PC-9 (cell line): ENCODE measurements around the gene FGD5. TPM values are rescaled to one million over a fixed set of nuclear protein-coding genes. Genes with fewer than 3 reads are reported as not detected.

Experiments used
- BruUV-seq: library from RNA; stranded (reverse); fragments of 400-500 nt; replicated peaks from 2 replicates; lab custom pipeline; 2021; lab: Mats Ljungman, UMichigan
- CTCF ChIA-PET: fragments of 300-600 bp; sonication (Branson Sonifier 250); formaldehyde crosslinking; loops from one replicate; lab custom pipeline; 2022; ENCODE audit warnings: antibody characterized with exemption; lab: Charles Lee
- POLR2A ChIA-PET: fragments of 300-600 bp; sonication (Branson Sonifier 250); formaldehyde crosslinking; loops from one replicate; lab custom pipeline; 2022; ENCODE audit warnings: antibody characterized with exemption; ENCODE audit not compliant: unreplicated experiment; lab: Charles Lee
- DNase-seq, 2 experiments: peaks; one replicate each; pipeline versions ENCODE4 v3.0.0 to v3.0.0-alpha.2; 2015 to 2022; ENCODE audit warnings: mixed read lengths in 1 of 2
- H2AFZ ChIP-seq: fragments of 200-600 bp; sonication (generic); 2 replicates; pipeline ENCODE4 v1.8.1; 2017; ENCODE audit warnings: antibody characterized with exemption
- H3F3A ChIP-seq: fragments of 200-600 bp; sonication (generic); 2 replicates; pipeline ENCODE4 v1.8.1; 2017; ENCODE audit warnings: antibody characterized with exemption, mild to moderate bottlenecking, low read depth; ENCODE audit not compliant: insufficient read depth
- H3K27ac ChIP-seq: fragments of 200-600 bp; sonication (generic); 2 replicates; pipeline ENCODE4 v1.6.1; 2016; ENCODE audit warnings: mixed run types
- H3K27me3 ChIP-seq: fragments of 200-600 bp; sonication (generic); 2 replicates; pipeline ENCODE4 v1.6.1; 2016; ENCODE audit warnings: low read depth, mixed run types; ENCODE audit not compliant: insufficient read depth
- H3K36me3 ChIP-seq: fragments of 200-600 bp; sonication (generic); 2 replicates; pipeline ENCODE4 v1.6.1; 2016; ENCODE audit warnings: low read depth, mixed run types
- H3K4me1 ChIP-seq: fragments of 200-600 bp; sonication (generic); replicated peaks from 2 replicates; pipeline ENCODE4 v1.6.1; 2016; ENCODE audit warnings: mixed run types; ENCODE audit not compliant: insufficient read depth
- H3K4me2 ChIP-seq: fragments of 200-600 bp; sonication (generic); 2 replicates; pipeline ENCODE4 v1.6.1; 2017; ENCODE audit warnings: mixed run types
- H3K4me3 ChIP-seq: fragments of 200-600 bp; sonication (generic); 2 replicates; pipeline ENCODE4 v1.6.1; 2016; ENCODE audit warnings: mixed run types
- H3K79me2 ChIP-seq: fragments of 200-600 bp; sonication (generic); 2 replicates; pipeline ENCODE4 v1.6.1; 2017; ENCODE audit warnings: low read depth, mixed run types
- H3K9me2 ChIP-seq: fragments of 200-600 bp; sonication (generic); 2 replicates; pipeline ENCODE4 v1.8.1; 2017; ENCODE audit warnings: mild to moderate bottlenecking; ENCODE audit not compliant: insufficient read depth
- H3K9me3 ChIP-seq: fragments of 200-600 bp; sonication (generic); 2 replicates; pipeline ENCODE4 v1.8.1; 2016; ENCODE audit warnings: low read depth; ENCODE audit not compliant: insufficient read depth
- H4K20me1 ChIP-seq: fragments of 200-600 bp; sonication (generic); 2 replicates; pipeline ENCODE4 v1.8.1; 2017; ENCODE audit not compliant: insufficient read depth
- CTCF ChIP-seq: fragments of 200-600 bp; sonication (generic); conservative IDR thresholded peaks from 2 replicates; pipeline ENCODE4 v1.6.1; 2017; ENCODE audit warnings: mixed run types, antibody characterized with exemption, mild to moderate bottlenecking, moderate library complexity
- EZH2 ChIP-seq: fragments of 200-600 bp; sonication (generic); IDR thresholded peaks from 2 replicates; pipeline ENCODE4 v1.8.0; 2017; ENCODE audit warnings: antibody characterized with exemption, low read depth
- intact Hi-C: fragments of 100-400 bp; cut with micrococcal nuclease; formaldehyde crosslinking; loops from one replicate; pipeline ENCODE4 v1.10.0; 2022; ENCODE audit not compliant: unreplicated experiment
- total RNA-seq: library from RNA; stranded (reverse); gene quantifications from 2 replicates; pipeline ENCODE4 v1.2.3, GENCODE V29; 2021

FGD5 gene
- total RNA-seq, 1 experiment from 2014 or later = not detected

DNA sequence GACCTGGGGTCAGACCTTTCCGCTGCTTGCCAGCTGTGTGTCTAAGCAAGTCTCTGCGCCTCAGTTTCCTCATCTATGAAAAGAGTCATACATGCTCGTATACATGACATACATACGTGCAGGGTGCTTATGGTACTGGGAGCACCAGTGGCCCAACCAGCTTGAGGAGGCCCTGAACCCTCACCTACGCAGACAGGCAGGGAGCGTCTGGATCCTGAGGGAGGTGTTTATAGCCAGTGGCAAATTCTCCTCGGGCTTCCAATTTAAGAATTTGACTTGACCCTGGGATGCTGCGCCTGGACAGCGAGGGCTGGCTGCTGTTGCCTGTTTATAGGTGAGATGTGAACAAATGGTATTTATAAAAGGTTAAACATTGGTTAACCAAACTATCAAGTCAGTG, 17.7 kb upstream of the FGD5 start:
- Histone ChIP-seq H3K4me1 (no peaks in the 10 kb centered on the region), H4K20me1 (no peaks in the 10 kb centered on the region), H3K9me3 (no peaks in the 10 kb centered on the region), H3F3A (no peaks in the 10 kb centered on the region), H3K9me2 (no peaks in the 10 kb centered on the region), H3K36me3 (no peaks in the 10 kb centered on the region), H3K79me2 (no peaks in the 10 kb centered on the region), H3K27me3 (0 out of 2 replicates have a peak, but pooled peaks cover 5% of the 10 kb centered on the region), H3K4me3 (no peak overlapping the region), H3K4me2 (no peak overlapping the region), H2AFZ (no peak overlapping the region), H3K27ac (no peak overlapping the region)
- BruUV-seq = no TSS peak
- no peak for TF ChIP-seq EZH2
- no peak for TF ChIP-seq CTCF
- intact Hi-C loops = no loop called here
- POLR2A ChIA-PET = no interaction called here
- DNase-seq = no peak
- CTCF ChIA-PET = no interaction called here

DNA sequence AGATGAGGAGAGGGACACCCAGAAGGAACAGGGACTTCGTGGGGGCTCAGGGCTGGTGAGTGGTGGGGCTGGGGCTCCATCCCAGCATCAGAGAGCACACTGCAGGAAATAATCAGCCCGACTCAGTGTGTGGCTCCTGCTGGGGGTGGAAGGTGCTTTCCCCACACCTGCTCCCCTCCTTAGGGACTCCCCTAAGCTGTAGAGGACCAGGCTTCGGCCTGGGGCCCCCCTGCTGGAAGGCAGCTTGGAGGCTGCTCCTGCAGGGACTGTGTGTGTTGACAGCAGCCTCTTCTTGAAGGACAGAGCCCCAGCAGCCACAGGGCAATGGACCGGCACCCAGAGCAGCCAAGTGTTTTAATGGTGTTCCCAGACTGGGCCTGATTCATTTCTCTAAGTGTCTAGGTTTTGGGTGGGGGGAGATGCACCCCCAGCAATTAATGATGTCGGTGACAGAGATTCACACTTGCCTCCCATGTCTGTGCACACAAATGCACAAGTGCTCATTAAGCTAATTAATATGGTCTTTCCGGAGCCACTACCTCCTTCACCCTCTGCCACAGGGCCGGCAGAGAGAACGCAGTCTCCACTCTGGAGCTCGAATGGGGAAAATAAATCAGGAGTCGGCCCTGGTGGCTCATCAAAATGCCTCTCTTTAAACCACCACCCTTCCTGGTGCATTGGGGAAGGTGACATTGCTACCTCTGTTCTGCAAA, 16.9 kb upstream of the FGD5 start:
- Histone ChIP-seq H3F3A (no peaks in the 10 kb centered on the region), H3K4me3 (no peak overlapping the region), H3K79me2 (no peaks in the 10 kb centered on the region), H2AFZ (no peak overlapping the region), H3K27me3 (0 out of 2 replicates have a peak, but pooled peaks cover 5% of the 10 kb centered on the region), H3K4me2 (no peak overlapping the region), H3K9me2 (no peaks in the 10 kb centered on the region), H3K4me1 (no peaks in the 10 kb centered on the region), H3K36me3 (no peaks in the 10 kb centered on the region), H4K20me1 (no peaks in the 10 kb centered on the region), H3K27ac (no peak overlapping the region), H3K9me3 (no peaks in the 10 kb centered on the region)
- TF ChIP-seq EZH2 = no peak
- no peak for TF ChIP-seq CTCF
- CTCF ChIA-PET = interaction anchor here (0.7 kb wide), 1 partner anchor 195 kb away, joined by 9 read pairs; no protein-coding TSS in a partner anchor
- POLR2A ChIA-PET = no interaction called here
- DNase-seq = no peak
- intact Hi-C loops = no loop called here
- no TSS peak for BruUV-seq

DNA sequence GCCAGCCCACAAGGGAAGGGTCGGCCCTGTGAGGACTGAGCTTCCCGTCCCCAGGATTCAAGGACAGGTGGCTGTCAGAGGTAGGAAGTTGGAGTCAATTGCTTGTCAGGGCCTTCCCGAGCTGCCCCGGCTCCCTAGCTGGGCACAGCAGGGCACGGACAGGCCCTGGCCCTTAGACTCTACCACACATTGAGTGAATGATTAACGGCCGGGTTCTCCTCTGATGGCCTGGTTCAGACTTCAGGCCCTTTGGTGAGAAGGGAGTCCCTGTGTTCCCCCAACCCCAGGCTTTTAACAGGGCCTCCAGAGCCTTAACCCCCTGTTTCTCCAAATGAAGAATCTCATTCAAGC, 16.4 kb upstream of the FGD5 start:
- no peaks in the 10 kb centered on the region for H3F3A ChIP-seq
- ChIA-PET CTCF (interaction anchor here (0.7 kb wide), 1 partner anchor 196 kb away, joined by 9 read pairs; no protein-coding TSS in a partner anchor), POLR2A (no interaction called here)
- no peak for DNase-seq
- 0 out of 2 replicates have a peak, but pooled peaks cover 5% of the 10 kb centered on the region for H3K27me3 ChIP-seq
- no peaks in the 10 kb centered on the region for H3K9me2 ChIP-seq
- H3K79me2 ChIP-seq = no peaks in the 10 kb centered on the region
- no peaks in the 10 kb centered on the region for H3K36me3 ChIP-seq
- H4K20me1 ChIP-seq = no peaks in the 10 kb centered on the region
- no peak overlapping the region for H3K4me3 ChIP-seq
- TF ChIP-seq CTCF = no peak
- TF ChIP-seq EZH2 = no peak
- H2AFZ ChIP-seq = no peak overlapping the region
- no TSS peak for BruUV-seq
- H3K9me3 ChIP-seq = no peaks in the 10 kb centered on the region
- intact Hi-C loops = no loop called here
- H3K27ac ChIP-seq = no peak overlapping the region
- no peaks in the 10 kb centered on the region for H3K4me1 ChIP-seq
- H3K4me2 ChIP-seq = no peak overlapping the region
